Neuron (in vitro differentiated cells): ENCODE data around the gene MUC6.

Experiments
- H2AFZ ChIP-seq: one replicate; pipeline ENCODE4 v1.6.1; 2013; ENCODE audit warnings: low read depth, mild to moderate bottlenecking, inconsistent platforms, low read length, moderate library complexity
- H3K27me3 ChIP-seq: one replicate; pipeline ENCODE4 v1.6.1; 2013; ENCODE audit warnings: low read length; ENCODE audit not compliant: insufficient read depth
- H3K36me3 ChIP-seq: one replicate; pipeline ENCODE4 v1.6.1; 2013; ENCODE audit warnings: low read length; ENCODE audit not compliant: insufficient read depth
- H3K4me1 ChIP-seq: one replicate; pipeline ENCODE4 v1.6.1; 2013; ENCODE audit warnings: low read length; ENCODE audit not compliant: insufficient read depth
- H3K4me3 ChIP-seq: 2 replicates; pipeline ENCODE4 v1.5.1; 2013; ENCODE audit warnings: mild to moderate bottlenecking, low read length, moderate library complexity
- H3K9me3 ChIP-seq: one replicate; pipeline ENCODE4 v1.6.1; 2013; ENCODE audit warnings: low read length

The MUC6 gene

DNA sequence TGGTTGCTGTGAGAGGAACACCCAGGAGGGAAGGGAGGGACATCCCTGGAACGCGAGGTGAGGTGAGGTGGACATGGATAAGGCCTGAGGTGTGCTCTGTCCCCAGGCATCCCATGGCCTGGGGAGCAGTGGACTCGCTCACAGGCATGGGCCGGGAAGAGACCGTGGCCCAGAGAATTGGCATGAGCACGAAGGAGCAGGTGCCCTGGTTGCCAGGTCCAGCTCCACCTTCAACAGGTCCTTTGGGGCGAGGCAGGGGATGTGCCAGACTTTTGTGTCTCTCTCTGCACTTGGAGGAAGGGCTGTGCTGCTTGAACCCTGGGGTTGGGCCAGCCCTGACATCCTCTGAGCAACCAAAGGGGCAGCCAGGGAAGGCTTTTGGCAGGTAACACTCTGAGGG, 21.5 kb downstream of the MUC6 start:
- H3K9me3 ChIP-seq: peaks cover 8% of the 10 kb centered on the region
- no peaks in the 10 kb centered on the region for H3K27me3 ChIP-seq
- H3K4me1 ChIP-seq: no peaks in the 10 kb centered on the region
- H3K36me3 ChIP-seq: peaks cover 21% of the 10 kb centered on the region
- H3K4me3 ChIP-seq: no peak overlapping the region
- no peak overlapping the region for H2AFZ ChIP-seq

- Histone ChIP-seq H3K4me3 (no peak overlapping the region), H2AFZ (no peak overlapping the region), H3K27me3 (no peaks in the 10 kb centered on the region), H3K36me3 (peaks cover 27% of the 10 kb centered on the region), H3K9me3 (peaks cover 8% of the 10 kb centered on the region), H3K4me1 (peaks cover under 1% of the 10 kb centered on the region)
Measured at GRCh38 chr11:1014276-1014675, 22.2 kb downstream of the MUC6 start.

DNA sequence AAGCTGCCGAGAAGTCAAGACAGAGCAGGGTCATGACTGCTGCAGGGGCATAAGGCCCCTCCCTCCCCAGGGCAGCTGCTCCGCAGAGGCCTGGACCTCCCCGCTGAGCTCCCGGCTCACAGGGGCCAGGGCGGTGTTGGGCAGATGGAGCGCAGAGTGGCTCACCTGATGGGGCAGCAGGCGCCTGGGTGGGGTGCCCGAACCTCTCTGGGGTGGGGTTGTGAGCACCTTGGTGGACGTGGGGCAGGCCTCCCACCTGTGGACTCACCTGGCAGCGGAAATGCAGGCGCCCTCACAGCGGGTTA, 22.9 kb downstream of the MUC6 start:
- peaks cover 29% of the 10 kb centered on the region for H3K36me3 ChIP-seq
- H3K9me3 ChIP-seq: peaks cover 8% of the 10 kb centered on the region
- H2AFZ ChIP-seq: no peak overlapping the region
- peaks cover 7% of the 10 kb centered on the region for H3K4me1 ChIP-seq
- no peaks in the 10 kb centered on the region for H3K27me3 ChIP-seq
- H3K4me3 ChIP-seq: no peak overlapping the region

DNA sequence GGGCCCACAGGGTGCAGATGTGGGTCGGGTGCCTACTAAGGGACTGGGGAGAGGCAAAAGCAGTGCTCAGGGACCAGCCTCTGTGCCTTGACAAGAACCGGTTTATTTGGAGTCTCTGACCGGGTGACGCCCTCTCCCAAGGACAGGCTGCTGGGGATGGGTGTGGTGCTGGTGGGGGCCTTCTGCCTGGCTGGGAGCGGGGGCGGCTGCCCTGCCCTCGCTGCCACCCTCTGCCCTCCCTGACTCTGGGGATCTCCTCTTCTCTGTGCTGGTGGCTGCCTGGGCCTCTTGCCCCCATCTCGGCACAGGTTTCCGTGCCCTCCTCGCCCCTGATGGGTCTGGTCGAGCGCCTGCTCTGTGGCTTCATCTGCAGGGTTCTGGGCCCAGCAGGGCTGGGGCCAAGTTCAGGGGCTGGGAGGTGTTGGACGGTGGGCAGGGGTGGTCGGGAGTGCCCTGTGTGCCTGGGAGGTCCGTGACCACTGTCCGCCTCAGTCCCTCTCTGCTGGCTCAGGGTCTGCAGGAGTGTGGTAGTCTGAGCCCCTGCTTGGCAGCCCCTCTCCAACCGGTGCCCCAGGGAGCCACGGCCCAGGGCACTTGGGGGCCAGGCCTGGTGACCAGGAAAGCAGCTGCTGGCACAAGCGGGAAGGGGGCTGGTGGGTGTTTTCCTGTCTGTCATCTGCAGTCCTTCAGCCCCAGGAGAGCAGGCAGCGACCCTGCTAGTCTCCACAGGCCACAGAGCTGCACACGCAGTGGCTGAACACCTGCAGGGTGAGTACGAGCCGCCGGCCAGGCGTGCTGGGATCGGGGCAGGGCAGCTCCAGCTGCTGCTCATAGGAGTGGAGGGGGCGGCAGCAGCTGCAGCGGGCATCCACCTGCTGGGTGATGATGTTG, 23.5 kb downstream of the MUC6 start:
- H2AFZ ChIP-seq: no peak overlapping the region
- H3K4me3 ChIP-seq: no peak overlapping the region
- H3K9me3 ChIP-seq: peaks cover 8% of the 10 kb centered on the region
- H3K4me1 ChIP-seq: peaks cover 13% of the 10 kb centered on the region
- H3K27me3 ChIP-seq: no peaks in the 10 kb centered on the region
- peaks cover 33% of the 10 kb centered on the region for H3K36me3 ChIP-seq

GRCh38 chr11:1012291-1012690, 24.2 kb downstream of the MUC6 start:
- Histone ChIP-seq H2AFZ (no peak overlapping the region), H3K4me3 (no peak overlapping the region), H3K36me3 (peaks cover 40% of the 10 kb centered on the region), H3K4me1 (peaks cover 17% of the 10 kb centered on the region), H3K9me3 (peaks cover 5% of the 10 kb centered on the region), H3K27me3 (no peaks in the 10 kb centered on the region)

DNA sequence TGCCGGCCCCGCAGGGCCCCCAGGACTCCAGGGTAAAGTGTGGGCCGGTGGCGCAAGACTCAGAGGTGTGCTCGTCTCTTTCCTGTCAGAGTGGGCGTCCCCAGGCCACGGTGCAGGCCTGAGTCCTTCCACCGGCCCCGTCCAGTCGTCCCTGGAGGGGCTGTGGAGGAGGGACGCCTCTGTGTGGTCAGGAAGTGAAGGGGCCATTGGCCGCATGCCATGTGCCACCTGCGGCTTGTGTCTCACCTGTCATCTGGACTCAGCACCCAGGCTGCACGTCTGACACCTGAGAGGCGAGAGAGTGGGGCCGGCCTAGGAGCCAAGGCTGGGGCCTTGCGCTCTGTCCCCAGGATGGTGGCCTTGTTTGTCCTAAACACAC, 25.2 kb downstream of the MUC6 start:
- Histone ChIP-seq H3K4me3 (no peak overlapping the region), H3K4me1 (peaks cover 17% of the 10 kb centered on the region), H3K27me3 (no peaks in the 10 kb centered on the region), H3K9me3 (no peaks in the 10 kb centered on the region), H3K36me3 (peaks cover 45% of the 10 kb centered on the region), H2AFZ (no peak overlapping the region)

- H3K4me1 ChIP-seq: peaks cover 17% of the 10 kb centered on the region
- H3K4me3 ChIP-seq: no peak overlapping the region
- no peaks in the 10 kb centered on the region for H3K27me3 ChIP-seq
- H3K9me3 ChIP-seq: no peaks in the 10 kb centered on the region
- H3K36me3 ChIP-seq: peaks cover 49% of the 10 kb centered on the region
- no peak overlapping the region for H2AFZ ChIP-seq
Measured at GRCh38 chr11:1010551-1011319, 25.8 kb downstream of the MUC6 start.

GRCh38 chr11:1009991-1010390, 26.5 kb downstream of the MUC6 start:
- no peak overlapping the region for H3K4me3 ChIP-seq
- H3K4me1 ChIP-seq: peaks cover 17% of the 10 kb centered on the region
- H3K27me3 ChIP-seq: no peaks in the 10 kb centered on the region
- H3K9me3 ChIP-seq: no peaks in the 10 kb centered on the region
- H2AFZ ChIP-seq: no peak overlapping the region
- H3K36me3 ChIP-seq: peaks cover 51% of the 10 kb centered on the region

GRCh38 chr11:1009371-1009770, 27.1 kb downstream of the MUC6 start:
- Histone ChIP-seq H3K27me3 (no peaks in the 10 kb centered on the region), H2AFZ (no peak overlapping the region), H3K36me3 (peaks cover 58% of the 10 kb centered on the region), H3K4me3 (no peak overlapping the region), H3K9me3 (no peaks in the 10 kb centered on the region), H3K4me1 (peaks cover 17% of the 10 kb centered on the region)

DNA sequence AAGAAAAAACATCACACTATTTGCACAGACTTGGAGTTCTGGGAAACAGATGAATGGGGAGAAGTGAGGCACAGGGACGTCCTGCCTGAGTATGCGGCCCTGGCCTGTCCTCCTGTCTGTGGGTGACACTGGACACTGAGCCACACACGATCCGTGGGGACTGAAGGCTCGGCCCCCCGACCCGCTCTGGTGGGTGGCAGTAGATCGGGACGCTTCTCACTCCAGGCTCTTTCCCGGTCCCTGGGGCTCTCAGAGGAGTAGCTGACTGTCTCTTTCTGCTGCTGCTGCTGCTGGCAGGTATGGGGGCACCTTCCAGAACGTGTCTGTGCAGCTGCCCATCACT, 27.7 kb downstream of the MUC6 start:
- Histone ChIP-seq H3K4me1 (peaks cover 17% of the 10 kb centered on the region), H3K36me3 (peaks cover 59% of the 10 kb centered on the region), H3K27me3 (no peaks in the 10 kb centered on the region), H2AFZ (no peak overlapping the region), H3K9me3 (no peaks in the 10 kb centered on the region), H3K4me3 (no peak overlapping the region)

DNA sequence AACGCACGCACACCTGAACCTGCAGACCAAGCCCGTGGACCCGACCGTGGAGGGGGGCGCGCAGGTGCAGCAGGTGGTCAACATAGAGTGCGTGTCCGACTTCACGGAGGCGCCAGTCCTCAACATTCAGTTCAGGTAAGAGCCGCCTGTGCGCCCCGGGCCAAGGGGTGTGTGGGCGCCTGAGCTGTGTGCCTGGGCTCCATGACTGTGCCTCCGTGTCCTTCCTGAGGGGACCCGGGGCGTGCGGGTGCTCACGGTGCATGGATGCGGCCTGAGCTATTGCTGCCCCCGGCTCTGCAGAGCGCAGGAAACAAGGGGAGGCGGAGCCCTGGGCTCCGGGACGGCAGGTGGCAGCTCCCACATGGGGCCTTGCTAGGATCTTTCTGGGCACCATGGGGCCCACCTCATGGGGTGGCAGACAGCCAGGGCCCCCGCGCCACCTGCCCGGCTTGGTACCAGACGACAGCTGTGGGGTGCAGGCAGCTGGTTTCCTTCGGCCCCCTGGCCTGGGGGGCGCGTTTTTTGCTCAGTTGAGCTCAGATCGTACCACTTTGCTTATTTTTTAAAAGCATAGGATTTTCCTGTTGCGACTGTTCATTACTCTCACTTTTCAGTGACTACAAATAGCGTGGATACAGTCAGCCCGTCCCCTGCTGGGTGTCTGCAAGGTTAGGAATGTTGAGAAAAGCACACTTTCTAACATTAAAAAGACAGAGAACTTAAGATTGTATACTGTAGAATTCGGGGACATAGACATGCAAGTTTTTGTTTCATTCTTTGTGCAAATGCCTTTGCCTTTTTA, 28.3 kb downstream of the MUC6 start:
- Histone ChIP-seq H3K4me3 (no peak overlapping the region), H3K36me3 (peaks cover 61% of the 10 kb centered on the region)

GRCh38 chr11:1007279-1007678, 29.2 kb downstream of the MUC6 start:
- peaks cover 70% of the 10 kb centered on the region for H3K36me3 ChIP-seq
- H3K27me3 ChIP-seq: no peaks in the 10 kb centered on the region
- H3K4me1 ChIP-seq: peaks cover 17% of the 10 kb centered on the region
- H3K4me3 ChIP-seq: no peak overlapping the region
- no peaks in the 10 kb centered on the region for H3K9me3 ChIP-seq
- no peak overlapping the region for H2AFZ ChIP-seq

More for the DNA sequence above, 28.3 kb downstream of the MUC6 start:
- Histone ChIP-seq H3K27me3 (no peaks in the 10 kb centered on the region), H2AFZ (no peak overlapping the region), H3K9me3 (no peaks in the 10 kb centered on the region), H3K4me1 (peaks cover 17% of the 10 kb centered on the region)

DNA sequence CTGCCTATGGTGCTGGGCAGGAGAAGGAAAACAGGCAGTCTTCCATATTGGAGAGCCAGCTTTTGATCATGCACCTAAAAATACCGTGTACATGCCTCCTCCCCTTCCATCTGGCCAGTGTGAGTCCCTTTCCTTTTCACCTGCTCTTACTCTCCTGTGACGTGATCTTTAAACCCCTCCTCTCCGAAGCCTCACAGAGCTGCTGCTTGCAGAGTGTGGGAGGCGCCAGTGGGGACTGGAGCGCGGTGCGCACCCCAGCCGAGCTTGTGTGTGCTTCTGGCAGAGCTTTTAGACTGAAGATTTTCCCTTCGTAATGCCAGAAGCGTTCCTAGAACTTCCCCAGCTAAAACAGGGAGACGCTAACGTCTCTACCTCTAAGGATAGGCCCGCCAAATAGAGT, 29.8 kb downstream of the MUC6 start:
- Histone ChIP-seq H3K4me3 (no peak overlapping the region), H3K4me1 (peaks cover 17% of the 10 kb centered on the region), H3K27me3 (no peaks in the 10 kb centered on the region), H3K36me3 (peaks cover 68% of the 10 kb centered on the region), H2AFZ (no peak overlapping the region), H3K9me3 (no peaks in the 10 kb centered on the region)
